Measurements from ENCODE around the gene CLMN. TPM values are rescaled to one million over a fixed set of nuclear protein-coding genes. Genes with fewer than 3 reads are reported as not detected.

CLMN gene
- total and polyA plus RNA-seq, 2 of the 4 experiments (the other 2 are of a cell fraction): 0.10 to 0.18 TPM

DNA sequence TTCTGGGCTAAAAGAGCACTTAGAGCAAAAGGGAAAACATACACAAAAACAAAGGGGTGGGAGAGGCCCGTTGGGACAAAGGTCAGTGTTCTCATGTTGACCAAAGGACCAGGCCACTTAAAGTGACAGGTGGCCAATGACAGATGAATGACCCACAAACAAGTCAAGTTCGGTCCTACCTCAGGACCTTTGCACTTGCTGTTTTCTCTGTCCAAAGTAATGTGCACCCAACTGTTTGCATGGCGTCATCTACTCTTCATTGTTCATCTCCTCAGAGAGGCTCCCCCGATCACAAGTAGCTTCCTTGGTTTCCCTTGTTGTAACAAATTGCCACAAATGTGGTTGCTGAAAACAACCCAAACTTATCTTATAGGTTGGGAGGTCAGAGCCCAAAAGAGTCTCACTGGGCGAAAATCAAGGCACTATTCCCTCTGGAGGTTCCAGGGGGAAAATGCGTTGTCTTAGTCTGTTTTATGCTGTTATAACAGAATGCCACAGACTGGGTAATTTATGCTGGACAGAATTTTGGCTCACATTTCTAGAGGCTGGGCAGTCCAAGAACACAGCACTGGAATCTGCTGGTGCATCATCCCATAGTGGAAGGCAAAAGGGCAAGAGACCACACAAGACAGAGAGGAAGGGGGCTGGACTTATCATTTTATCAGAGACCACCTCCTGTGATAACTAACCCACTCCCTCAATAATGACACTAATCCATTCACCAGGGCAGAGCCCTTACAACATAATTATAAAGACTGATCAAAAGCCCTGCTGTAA is 23.9 kb downstream of the CLMN start:
- ATAC-seq (ENCODE audit: low read depth): no peak
- ChIA-PET POLR2A (ENCODE audit: unreplicated experiment) (no interaction called here), CTCF (no interaction called here)
- Histone ChIP-seq H2AK9ac (replicated peaks; ENCODE audit: low read depth, low read length, poor library complexity) (no peak overlapping the region), H3K4me2 (ENCODE audit: low read depth, low read length) (no peak overlapping the region), H3K14ac (replicated peaks; ENCODE audit: low read depth, low read length) (no peak overlapping the region), H2AFZ (replicated peaks; ENCODE audit: low read length, poor library complexity) (no peak overlapping the region), H3K36me3 (ENCODE audit: control insufficient read depth, insufficient read depth, low read length) (no peaks in the 10 kb centered on the region), H3K9me1 (ENCODE audit: insufficient read depth, low read length) (no peaks in the 10 kb centered on the region), H4K91ac (ENCODE audit: insufficient read depth, low read depth, low read length) (no peak overlapping the region), H2BK20ac (ENCODE audit: low read depth, low read length) (no peak overlapping the region), H3K9ac (ENCODE audit: low read depth, low read length) (no peak overlapping the region), H4K20me1 (ENCODE audit: insufficient read depth, low read length) (no peaks in the 10 kb centered on the region), H3K27ac (ENCODE audit: insufficient read depth, low read length) (no peak overlapping the region), H3K4me1 (ENCODE audit: control insufficient read depth, insufficient read depth, low read length) (no peaks in the 10 kb centered on the region), H3K56ac (ENCODE audit: extremely low read depth, insufficient read depth, low read length) (no peak overlapping the region), H4K5ac (ENCODE audit: low read depth, low read length) (no peak overlapping the region), H2BK120ac (ENCODE audit: low read depth, low read length) (no peak overlapping the region), H3K79me1 (ENCODE audit: low read depth in 1 of 2, low read length in 2 of 2) (no peaks in the 10 kb centered on the region), H3K18ac (ENCODE audit: low read depth, low read length) (no peak overlapping the region), H2BK15ac (ENCODE audit: low read depth, low read length) (no peak overlapping the region), H4K8ac (ENCODE audit: low read depth in 2 of 2, low read length in 2 of 2) (no peak overlapping the region), H3K9me3 (ENCODE audit: control insufficient read depth, insufficient read depth, low read length) (peaks cover 2% of the 10 kb centered on the region), H3K4ac (ENCODE audit: low read depth, low read length) (no peak overlapping the region), H2AK5ac (ENCODE audit: low read depth, low read length) (no peak overlapping the region), H3K4me3 (ENCODE audit: insufficient read depth, low read depth, low read length) (no peak overlapping the region), H3K27me3 (ENCODE audit: control insufficient read depth, insufficient read depth, low read length) (no peaks in the 10 kb centered on the region; the same call in 1 of the 2 replicates), H2BK5ac (ENCODE audit: low read depth, low read length, poor library complexity, severe bottlenecking) (no peak overlapping the region), H3K23ac (ENCODE audit: low read depth, low read length) (no peak overlapping the region)
- dilution Hi-C loops (cut with HindIII; ENCODE audit: low sequenced_read_pairs, unreplicated experiment) (no loop called here), intact Hi-C loops (cut with micrococcal nuclease) (no loop called here), in situ Hi-C loops (cut with MboI; ENCODE audit: low sequenced_read_pairs) (no loop called here)
- TF ChIP-seq USF2 (IDR thresholded peaks at IDR 0.05; ENCODE audit: low read depth, low read length) (no peak), CEBPB (IDR thresholded peaks at IDR 0.05; ENCODE audit: low read depth, low read length) (no peak), RCOR1 (IDR thresholded peaks at IDR 0.05; ENCODE audit: insufficient replicate concordance, low read length) (no peak), ELK1 (IDR thresholded peaks at IDR 0.05; ENCODE audit: borderline replicate concordance, low read depth, low read length) (no peak), MXI1 (IDR thresholded peaks at IDR 0.05; ENCODE audit: borderline replicate concordance, low read depth, low read length) (no peak)
- no peak for DNase-seq
- 85% methylated on average over 2 of the region's 6 CpGs; no CpG with 5 or more reads in 1 of the 2 experiments for WGBS, 2 experiments (ENCODE audit: extremely low coverage in 2 of 2, insufficient read length in 1 of 2)
- BruUV-seq (replicated peaks): no TSS peak

Measured in IMR-90 (cell line).